ENCODE results near the gene C9orf152. TPM values are rescaled to one million over a fixed set of nuclear protein-coding genes. Genes with fewer than 3 reads are reported as not detected.

The C9orf152 gene
- total and polyA plus RNA-seq, 9 of the 15 experiments (the other 6 are each of a cell fraction or from before 2014, with no cell fraction given), result not detected

GRCh38 chr9:110255463-110256379, 47.8 kb upstream of the C9orf152 start:
- Histone ChIP-seq H3K9ac (ENCODE audit: insufficient read depth in 1 of 2, low read depth in 2 of 2, low read length in 2 of 2) (peak overlapping the region; percentile 96 to 97), H3K36me3 (ENCODE audit: control insufficient read depth, insufficient read depth, low read length) (peaks cover 27% of the 10 kb centered on the region), H3K9me3 (replicated peaks; ENCODE audit: control insufficient read depth, insufficient read depth, low read depth, low read length) (no peaks in the 10 kb centered on the region), H2AFZ (ENCODE audit: low read depth, low read length) (peak overlapping the region; percentile 98), H3K4me1 (replicated peaks in 1 of 2; ENCODE audit: control insufficient read depth in 2 of 2, insufficient read depth in 2 of 2, low read length in 2 of 2) (peaks cover 15 to 39% of the 10 kb centered on the region in 2 experiments), H3K27ac (ENCODE audit: extremely low read depth, low read depth, low read length) (peak overlapping the region; percentile 97), H3K4me2 (ENCODE audit: insufficient read depth, low read length) (peak overlapping the region; percentile 94), H3K9me1 (ENCODE audit: control insufficient read depth, insufficient read depth, low read length) (no peaks in the 10 kb centered on the region), H3K27me3 (ENCODE audit: control insufficient read depth in 2 of 2, insufficient read depth in 2 of 2, low read length in 2 of 2) (no peaks in the 10 kb centered on the region), H4K20me1 (replicated peaks; ENCODE audit: control insufficient read depth, insufficient read depth, low read length) (peaks cover 30% of the 10 kb centered on the region), H3K4me3 (peak overlapping the region; percentile 91), H3K79me2 (ENCODE audit: control insufficient read depth, insufficient read depth, low read length) (peaks cover 73% of the 10 kb centered on the region)
- BruUV-seq (replicated peaks), result no TSS peak
- peak; percentile 45 to 78 (median 50) for DNase-seq (ENCODE audit: extremely low read depth in 1 of 4, low spot score in 3 of 4)
- ChIA-PET POLR2A (interaction anchor here (0.7 to 6.3 kb wide), 6 partner anchors 13 to 1919 kb away, joined by 3 to 94 read pairs (median 4); no protein-coding TSS in a partner anchor), CTCF (ENCODE audit: low intra/inter-chr PET ratio) (no interaction called here)
- under 1% methylated on average over 43 of the region's 81 CpGs for WGBS (ENCODE audit: insufficient coverage, low coverage, missing lambda C conversion rate)
- no peak for FAIRE-seq
- in situ Hi-C loops (cut with MboI), result no loop called here
- intact Hi-C loops (cut with micrococcal nuclease), result loop anchor here (5.0 kb wide), 1 partner anchor 117 kb away; no protein-coding TSS in a partner anchor
- peak; percentile 69 for ATAC-seq
- TF ChIP-seq, protein P1, sequence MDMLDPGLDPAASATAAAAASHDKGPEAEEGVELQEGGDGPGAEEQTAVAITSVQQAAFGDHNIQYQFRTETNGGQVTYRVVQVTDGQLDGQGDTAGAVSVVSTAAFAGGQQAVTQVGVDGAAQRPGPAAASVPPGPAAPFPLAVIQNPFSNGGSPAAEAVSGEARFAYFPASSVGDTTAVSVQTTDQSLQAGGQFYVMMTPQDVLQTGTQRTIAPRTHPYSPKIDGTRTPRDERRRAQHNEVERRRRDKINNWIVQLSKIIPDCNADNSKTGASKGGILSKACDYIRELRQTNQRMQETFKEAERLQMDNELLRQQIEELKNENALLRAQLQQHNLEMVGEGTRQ (CRISPR knock-in tag; IDR thresholded peaks at IDR 0.05), result peak; percentile 27; the same call in 1 of the 2 replicates
- TF ChIP-seq ZNF586 (CRISPR knock-in tag; conservative IDR thresholded peaks at IDR 0.05), result no peak
- TF ChIP-seq PCBP1 (IDR thresholded peaks at IDR 0.05; ENCODE audit: low read depth, low read length, poor library complexity, severe bottlenecking), result peak; percentile 79
- 0 out of 2 replicates have a peak, but pooled peaks have one; percentile 9 for TF ChIP-seq TEAD4 (IDR thresholded peaks at IDR 0.05; ENCODE audit: low read length)
- no peak for TF ChIP-seq TEAD4 (CRISPR knock-in tag; IDR thresholded peaks at IDR 0.05; ENCODE audit: borderline replicate concordance)
- TF ChIP-seq DDX20 (tag; IDR thresholded peaks at IDR 0.05; ENCODE audit: low read depth), result no peak
- no peak for TF ChIP-seq ZNF134 (CRISPR knock-in tag; conservative IDR thresholded peaks at IDR 0.05)
- no peak for TF ChIP-seq ZC3H8 (IDR thresholded peaks at IDR 0.05)
- TF ChIP-seq GTF2F1 (IDR thresholded peaks at IDR 0.05; ENCODE audit: low read depth, low read length), result no peak
- TF ChIP-seq POLR2G (IDR thresholded peaks at IDR 0.05; ENCODE audit: low read depth, low read length), result peak; percentile 15
- TF ChIP-seq RB1 (IDR thresholded peaks at IDR 0.05; ENCODE audit: low read depth), result peak; percentile 9; the same call in 1 of the 2 replicates

All from K562 (cell line).